Esophagus muscularis mucosa (tissue), 4 donors: ENCODE measurements around the gene LTB4R. TPM values are rescaled to one million over a fixed set of nuclear protein-coding genes. Genes with fewer than 3 reads are reported as not detected.

Experiments
- DNase-seq: peaks from one replicate; pipeline ENCODE4 v3.0.0-alpha.2; 2017; ENCODE audit errors: extremely low spot score
- H3K27ac ChIP-seq, 4 donors: fragments of 200-600 bp; sonication (generic); replicated peaks in 1 of 4; 1 replicate in 3 of 4; 2 replicates in 1 of 4; pipeline ENCODE4 v1.5.1; 2016 to 2019; ENCODE audit warnings: mild to moderate bottlenecking in 1 of 4
- H3K27me3 ChIP-seq, 4 donors: fragments of 200-600 bp; sonication (generic); one replicate each; pipeline versions ENCODE4 v1.5.1 to v1.6.0; 2016 to 2019
- H3K36me3 ChIP-seq, 4 donors: fragments of 200-600 bp; sonication (generic); one replicate each; pipeline ENCODE4 v1.5.1; 2016 to 2019
- H3K4me1 ChIP-seq, 4 donors: fragments of 200-600 bp; sonication (generic); one replicate each; pipeline ENCODE4 v1.5.1; 2016 to 2019
- H3K4me3 ChIP-seq, 4 donors: fragments of 200-600 bp; sonication (generic); 1 replicate in 2 of 4; 2 replicates in 2 of 4; pipeline ENCODE4 v1.5.1; 2016 to 2019; ENCODE audit warnings: mild to moderate bottlenecking in 4 of 4, moderate library complexity in 1 of 4
- H3K9me3 ChIP-seq, 4 donors: fragments of 200-600 bp; sonication (generic); 1 replicate in 3 of 4; 2 replicates in 1 of 4; pipeline ENCODE4 v1.5.1; 2016 to 2019
- CTCF ChIP-seq, 3 experiments: fragments of 200-600 bp in 2 of 3; fragments of 450-650 bp in 1 of 3; sonication (generic) in 2 of 3; IDR thresholded peaks; one replicate each; pipeline ENCODE4 v1.5.1; 2017 to 2019; ENCODE audit warnings: antibody characterized with exemption in 3 of 3, mild to moderate bottlenecking in 2 of 3, moderate library complexity in 1 of 3
- EP300 ChIP-seq: sonication (generic); formaldehyde crosslinking; IDR thresholded peaks from one replicate; pipeline ENCODE4 v1.6.1; 2017; ENCODE audit warnings: antibody characterized with exemption
- POLR2A ChIP-seq: fragments of 450-650 bp; IDR thresholded peaks from one replicate; pipeline ENCODE4 v1.6.1; 2017; ENCODE audit warnings: antibody characterized with exemption, moderate library complexity, mild to moderate bottlenecking, low read depth
- POLR2AphosphoS5 ChIP-seq, 2 donors: sonication (generic); formaldehyde crosslinking; IDR thresholded peaks; one replicate each; pipeline ENCODE4 v1.6.1; 2017; ENCODE audit warnings: antibody characterized with exemption in 2 of 2
- WGBS: methylation state at CpG from one replicate; pipeline ENCODE4 v1.1.5; 2018; 5-methylcytosine and 5-hydroxymethylcytosine counted together
- intact Hi-C: fragments of 100-400 bp; cut with DNase I; formaldehyde crosslinking; loops from one replicate; pipeline ENCODE4 v1.15.1; 2023
- total RNA-seq, 4 donors: library from RNA; depleted of rRNA; stranded (reverse); fragments of >200 nt; gene quantifications; one replicate each; pipeline versions ENCODE4 v1.1.0 to v1.2.1, GENCODE V29; 2016

Gene LTB4R
- total RNA-seq, 4 donors from 2014 or later, result 0.42 to 6.0 (median 2.9) TPM

- intact Hi-C loops, result no loop called here
- Histone ChIP-seq H3K4me3 (no peak overlapping the region), H3K36me3 (peaks cover 31 to 70% (median 54%) of the 10 kb centered on the region in 4 donors), H3K4me1 (peaks cover 1 to 19% (median 7%) of the 10 kb centered on the region in 4 donors), H3K9me3 (no peaks in the 10 kb centered on the region), H3K27me3 (no peaks in the 10 kb centered on the region), H3K27ac (no peak overlapping the region)
- no peak for DNase-seq
- TF ChIP-seq POLR2A, result no peak
- no peak for TF ChIP-seq POLR2AphosphoS5 (IDR thresholded peaks at IDR 0.05)
- no peak for TF ChIP-seq EP300
- TF ChIP-seq CTCF (IDR thresholded peaks at IDR 0.05), result no peak
- 90% methylated on average over 2 of the region's 2 CpGs for WGBS
Measured at GRCh38 chr14:24293525-24293924, 17.8 kb upstream of the LTB4R start.

- TF ChIP-seq POLR2A, result no peak
- peak; percentile 51 to 68 (median 68) for TF ChIP-seq CTCF (IDR thresholded peaks at IDR 0.05)
- TF ChIP-seq EP300, result no peak
- TF ChIP-seq POLR2AphosphoS5 (IDR thresholded peaks at IDR 0.05), result peak; percentile 18 to 45
- DNase-seq, result no peak
- Histone ChIP-seq H3K9me3 (no peaks in the 10 kb centered on the region), H3K27ac (peak overlapping the region in 1 of 4 donors; percentile 56), H3K4me1 (peaks cover 19 to 46% (median 32%) of the 10 kb centered on the region in 4 donors), H3K4me3 (no peak overlapping the region), H3K36me3 (peaks cover 25 to 51% (median 35%) of the 10 kb centered on the region in 4 donors), H3K27me3 (no peaks in the 10 kb centered on the region)
- intact Hi-C loops, result no loop called here
- WGBS, result 64% methylated on average over 12 of the region's 12 CpGs
Measured at GRCh38 chr14:24296341-24297157, 14.8 kb upstream of the LTB4R start.

- DNase-seq, result no peak
- H3K27me3 ChIP-seq, result no peaks in the 10 kb centered on the region
- TF ChIP-seq EP300 (no peak), CTCF (IDR thresholded peaks at IDR 0.05) (peak in 2 of 3 experiments; percentile 16 to 28)
- H3K9me3 ChIP-seq, result no peaks in the 10 kb centered on the region
- H3K4me3 ChIP-seq, result no peak overlapping the region
- intact Hi-C loops, result no loop called here
- peaks cover 19 to 47% (median 34%) of the 10 kb centered on the region in 4 donors for H3K4me1 ChIP-seq
- 51% methylated on average over 5 of the region's 5 CpGs for WGBS
- peak overlapping the region in 2 of 4 donors; percentile 2 to 32 for H3K27ac ChIP-seq
- H3K36me3 ChIP-seq, result peaks cover 25 to 51% (median 35%) of the 10 kb centered on the region in 4 donors
Measured at GRCh38 chr14:24297190-24297964, 13.9 kb upstream of the LTB4R start.

GRCh38 chr14:24298892-24299254, 12.4 kb upstream of the LTB4R start:
- peak overlapping the region; percentile 77 to 88 (median 84) for H3K27ac ChIP-seq
- intact Hi-C loops, result loop anchor here (2.0 kb wide), 1 partner anchor 56 kb away; the partner anchor contains the start of gene TINF2
- WGBS, result 45% methylated on average over 7 of the region's 7 CpGs

More at GRCh38 chr14:24298892-24299254, 12.4 kb upstream of the LTB4R start:
- Histone ChIP-seq H3K27me3 (no peaks in the 10 kb centered on the region), H3K4me3 (peak overlapping the region; percentile 73 to 91 (median 80)), H3K36me3 (peaks cover 33 to 53% (median 43%) of the 10 kb centered on the region in 4 donors), H3K4me1 (peaks cover 19 to 47% (median 34%) of the 10 kb centered on the region in 4 donors), H3K9me3 (no peaks in the 10 kb centered on the region)
- TF ChIP-seq POLR2AphosphoS5 (IDR thresholded peaks at IDR 0.05), result no peak
- no peak for TF ChIP-seq POLR2A
- TF ChIP-seq EP300, result no peak
- no peak for TF ChIP-seq CTCF (IDR thresholded peaks at IDR 0.05)
- no peak for DNase-seq
